ENCODE data around the gene RTN4RL2. TPM values are rescaled to one million over a fixed set of nuclear protein-coding genes. Genes with fewer than 3 reads are reported as not detected.

Gene RTN4RL2
- total RNA-seq, 1 donor from 2014 or later, result 0.67 TPM

GRCh38 chr11:57514538-57515331 is 54.4 kb downstream of the RTN4RL2 start:
- H3K36me3 ChIP-seq (ENCODE audit: control insufficient read depth, insufficient read depth, low read length), result no peaks in the 10 kb centered on the region
- H3K4me3 ChIP-seq (ENCODE audit: low read depth, low read length), result peak overlapping the region; percentile 56
- H3K27me3 ChIP-seq (ENCODE audit: control insufficient read depth, insufficient read depth, low read length), result no peaks in the 10 kb centered on the region
- no peak for DNase-seq (ENCODE audit: low read depth)
- no peak for TF ChIP-seq CTCF (IDR thresholded peaks at IDR 0.05; ENCODE audit: insufficient read depth, low read length, poor library complexity, severe bottlenecking)

- Histone ChIP-seq H3K27me3 (ENCODE audit: control insufficient read depth, insufficient read depth, low read length) (no peaks in the 10 kb centered on the region), H3K36me3 (ENCODE audit: control insufficient read depth, insufficient read depth, low read length) (no peaks in the 10 kb centered on the region), H3K4me3 (ENCODE audit: low read depth, low read length) (peak within 1 kb of the TSS; percentile 56)
- no peak for DNase-seq (ENCODE audit: low read depth)
- TF ChIP-seq CTCF (IDR thresholded peaks at IDR 0.05; ENCODE audit: insufficient read depth, low read length, poor library complexity, severe bottlenecking), result no peak
These were observed 55.2 kb downstream of the RTN4RL2 start, which contains the start of gene SLC43A1 for GRCh38 chr11:57515332-57516060. SLC43A1 (minus strand) TSS chr11:57515702; CDS start chr11:57514111, 1,591 bp downstream.

GRCh38 chr11:57516061-57516443 is 55.7 kb downstream of the RTN4RL2 start:
- no peak for TF ChIP-seq CTCF (IDR thresholded peaks at IDR 0.05; ENCODE audit: insufficient read depth, low read length, poor library complexity, severe bottlenecking)
- Histone ChIP-seq H3K36me3 (ENCODE audit: control insufficient read depth, insufficient read depth, low read length) (no peaks in the 10 kb centered on the region), H3K4me3 (ENCODE audit: low read depth, low read length) (peak overlapping the region; percentile 56), H3K27me3 (ENCODE audit: control insufficient read depth, insufficient read depth, low read length) (no peaks in the 10 kb centered on the region)
- DNase-seq (ENCODE audit: low read depth), result no peak

- DNase-seq (ENCODE audit: low read depth), result no peak
- Histone ChIP-seq H3K36me3 (ENCODE audit: control insufficient read depth, insufficient read depth, low read length) (no peaks in the 10 kb centered on the region), H3K4me3 (ENCODE audit: low read depth, low read length) (no peak overlapping the region), H3K27me3 (ENCODE audit: control insufficient read depth, insufficient read depth, low read length) (no peaks in the 10 kb centered on the region)
- no peak for TF ChIP-seq CTCF (IDR thresholded peaks at IDR 0.05; ENCODE audit: insufficient read depth, low read length, poor library complexity, severe bottlenecking)
These were observed 60.8 kb downstream of the RTN4RL2 start for GRCh38 chr11:57521116-57521515.

DNA sequence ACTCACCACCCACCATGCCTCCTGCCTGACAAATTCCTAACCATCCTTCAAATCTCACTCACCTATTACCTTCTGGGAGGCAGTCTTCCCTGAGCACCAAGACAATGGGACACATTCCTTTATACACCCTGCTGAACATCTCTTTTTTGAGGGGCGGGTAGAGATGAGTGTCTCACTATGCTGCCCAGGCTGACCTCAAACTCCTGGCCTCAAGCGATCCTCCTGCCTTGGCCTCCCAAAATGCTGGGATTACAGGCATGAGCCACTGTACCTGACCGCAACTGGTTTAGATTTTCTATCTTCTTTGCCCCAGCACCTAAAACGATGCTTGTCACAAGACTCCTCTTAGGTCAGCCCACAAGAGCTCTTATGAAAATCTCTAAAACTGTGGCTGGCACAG is 63.1 kb downstream of the RTN4RL2 start:
- no peak for TF ChIP-seq CTCF (IDR thresholded peaks at IDR 0.05; ENCODE audit: insufficient read depth, low read length, poor library complexity, severe bottlenecking)
- no peak overlapping the region for H3K4me3 ChIP-seq (ENCODE audit: low read depth, low read length)
- no peaks in the 10 kb centered on the region for H3K27me3 ChIP-seq (ENCODE audit: control insufficient read depth, insufficient read depth, low read length)
- DNase-seq (ENCODE audit: low read depth), result no peak
- H3K36me3 ChIP-seq (ENCODE audit: control insufficient read depth, insufficient read depth, low read length), result no peaks in the 10 kb centered on the region

Other genes with a start within 250 kb of the RTN4RL2 start
- gene APLNR, start 223.3 kb upstream of the RTN4RL2 start, total RNA-seq, result not detected in 2 replicates
- gene TNKS1BP1, start 135.6 kb upstream of the RTN4RL2 start, total RNA-seq, result 91.1 and 93.2 TPM in 2 replicates
- gene SSRP1, start 124.6 kb upstream of the RTN4RL2 start, total RNA-seq, result 129 and 156 TPM in 2 replicates
- gene P2RX3, start 122.2 kb upstream of the RTN4RL2 start, total RNA-seq, result not detected in 2 replicates
- gene PRG3, start 79.4 kb upstream of the RTN4RL2 start, total RNA-seq, result not detected in 2 replicates
- gene PRG2, start 69.9 kb upstream of the RTN4RL2 start, total RNA-seq, result 0.33 TPM in 1 of 2 replicates, not detected in the other
- 108 and 155 TPM in 2 replicates for gene SLC43A3, start 33.4 kb upstream of the RTN4RL2 start, total RNA-seq
- gene SLC43A1, start 55.2 kb downstream of the RTN4RL2 start, total RNA-seq, result 12.5 and 16.7 TPM in 2 replicates
- 49.6 and 66.4 TPM in 2 replicates for gene TIMM10, start 70.2 kb downstream of the RTN4RL2 start, total RNA-seq
- gene SMTNL1, start 77.1 kb downstream of the RTN4RL2 start, total RNA-seq, result not detected in 2 replicates
- 44.0 and 47.1 TPM in 2 replicates for gene UBE2L6, start 107.1 kb downstream of the RTN4RL2 start, total RNA-seq
- gene SERPING1, start 137.2 kb downstream of the RTN4RL2 start, total RNA-seq, result 18.2 and 21.6 TPM in 2 replicates
- 1.4 TPM in 1 of 2 replicates, not detected in the other for gene YPEL4, start 189.4 kb downstream of the RTN4RL2 start, total RNA-seq
- gene CLP1, start 197.2 kb downstream of the RTN4RL2 start, total RNA-seq, result 17.7 and 20.7 TPM in 2 replicates
- gene ZDHHC5, start 207.6 kb downstream of the RTN4RL2 start, total RNA-seq, result 62.4 and 69.2 TPM in 2 replicates

Measured in kidney epithelial cell (primary cell).